Endothelial cell of umbilical vein (primary cell): ENCODE measurements around the gene POU2AF1. TPM values are rescaled to one million over a fixed set of nuclear protein-coding genes. Genes with fewer than 3 reads are reported as not detected.

Experiments used
- BruUV-seq: library from RNA; stranded (reverse); fragments of 400-500 nt; replicated peaks from 2 replicates; lab custom pipeline; 2021; lab: Mats Ljungman, UMichigan
- CTCF ChIA-PET: fragments of 300-600, 350-600 bp; sonication (Branson Sonifier 250); formaldehyde crosslinking; loops from one replicate; lab custom pipeline; 2021; ENCODE audit warnings: antibody characterized with exemption, inconsistent platforms; lab: Charles Lee
- POLR2A ChIA-PET: fragments of 300-600, 350-600 bp; sonication (Branson Sonifier 250); formaldehyde crosslinking; loops from one replicate; lab custom pipeline; 2021; ENCODE audit warnings: antibody characterized with exemption, inconsistent platforms; lab: Charles Lee
- DNase-seq: peaks from one replicate; pipeline ENCODE4 v3.0.0-alpha.2; 2011; ENCODE audit warnings: low read depth, low spot score
- FAIRE-seq: peaks from 2 replicates; lab custom pipeline; 2011; peaks lifted over from hg19 to GRCh38; lab: Jason Lieb, UNC
- H2AFZ ChIP-seq: 2 replicates; pipeline ENCODE4 v1.6.0; 2012; ENCODE audit warnings: low read depth, low read length, control low read depth, inconsistent platforms
- H3K27ac ChIP-seq: 2 replicates; pipeline ENCODE4 v1.5.1; 2011; ENCODE audit warnings: low read depth, mild to moderate bottlenecking, control low read depth, low read length, moderate library complexity; ENCODE audit not compliant: insufficient read depth
- H3K27me3 ChIP-seq, 2 experiments: 2 replicates each; pipeline versions ENCODE4 v1.6.0 to v1.6.1; 2011; ENCODE audit warnings: low read length in 2 of 2, mixed read lengths in 1 of 2; ENCODE audit not compliant: control insufficient read depth in 2 of 2, insufficient read depth in 2 of 2
- H3K36me3 ChIP-seq, 2 experiments: 2 replicates in 1 of 2; 3 replicates in 1 of 2; pipeline ENCODE4 v1.5.1; 2011; ENCODE audit warnings: low read length in 2 of 2, mild to moderate bottlenecking in 1 of 2, moderate library complexity in 1 of 2; ENCODE audit not compliant: control insufficient read depth in 2 of 2, insufficient read depth in 2 of 2; ENCODE audit errors: extremely low read depth in 1 of 2
- H3K4me1 ChIP-seq: 3 replicates; pipeline ENCODE4 v1.5.1; 2011; ENCODE audit warnings: mild to moderate bottlenecking, low read length; ENCODE audit not compliant: control insufficient read depth, insufficient read depth; ENCODE audit errors: extremely low read depth
- H3K4me2 ChIP-seq: 2 replicates; pipeline ENCODE4 v1.6.1; 2011; ENCODE audit warnings: low read length, control low read depth, mixed read lengths; ENCODE audit not compliant: insufficient read depth
- H3K4me3 ChIP-seq, 3 experiments: fragments of 200-600 bp in 1 of 3; sonication (generic), shearing (Covaris generic) in 1 of 3; replicated peaks in 1 of 3; 2 replicates each; pipeline ENCODE4 v1.5.1; 2011 to 2016; ENCODE audit warnings: control low read depth in 3 of 3, low read length in 3 of 3, mild to moderate bottlenecking in 2 of 3, inconsistent platforms in 1 of 3, low read depth in 1 of 3, moderate library complexity in 1 of 3; ENCODE audit not compliant: insufficient read depth in 1 of 3
- H3K79me2 ChIP-seq: 2 replicates; pipeline ENCODE4 v1.6.0; 2012; ENCODE audit warnings: low read length, inconsistent platforms; ENCODE audit not compliant: control insufficient read depth, insufficient read depth
- H3K9ac ChIP-seq: replicated peaks from 2 replicates; pipeline ENCODE3; 2011; ENCODE audit warnings: low read length, control low read depth; ENCODE audit not compliant: insufficient read depth; ENCODE audit errors: extremely low read depth
- H3K9me1 ChIP-seq: replicated peaks from 3 replicates; pipeline ENCODE4 v1.6.0; 2011; ENCODE audit warnings: mild to moderate bottlenecking, low read length; ENCODE audit not compliant: control insufficient read depth, insufficient read depth; ENCODE audit errors: extremely low read depth
- H3K9me3 ChIP-seq: replicated peaks from 2 replicates; pipeline ENCODE4 v1.5.1; 2012; ENCODE audit warnings: low read length, inconsistent platforms; ENCODE audit not compliant: control insufficient read depth, insufficient read depth
- H4K20me1 ChIP-seq: replicated peaks from 2 replicates; pipeline ENCODE3; 2011; ENCODE audit warnings: mild to moderate bottlenecking, low read length; ENCODE audit not compliant: control insufficient read depth, insufficient read depth; ENCODE audit errors: extremely low read depth
- EZH2 ChIP-seq: IDR thresholded peaks from 2 replicates; pipeline ENCODE4 v1.6.1; 2012; ENCODE audit warnings: borderline replicate concordance, low read depth, mild to moderate bottlenecking, moderate library complexity, low read length, inconsistent platforms; ENCODE audit not compliant: severe bottlenecking
- FOS ChIP-seq: IDR thresholded peaks from 2 replicates; pipeline ENCODE4 v1.6.1; 2011; ENCODE audit warnings: mild to moderate bottlenecking, low read length, moderate library complexity, borderline replicate concordance; ENCODE audit not compliant: insufficient read depth
- GATA2 ChIP-seq: IDR thresholded peaks from 2 replicates; pipeline ENCODE4 v1.7.0; 2011; ENCODE audit warnings: low read depth, mild to moderate bottlenecking, moderate library complexity, mixed read lengths, low read length; ENCODE audit not compliant: insufficient read length, insufficient read depth
- JUN ChIP-seq: IDR thresholded peaks from 2 replicates; pipeline ENCODE4 v1.6.1; 2011; ENCODE audit warnings: borderline replicate concordance, low read depth; ENCODE audit not compliant: insufficient read length, insufficient read depth
- MYC ChIP-seq: IDR thresholded peaks from one replicate; pipeline ENCODE4 v1.6.1; 2011; ENCODE audit warnings: mild to moderate bottlenecking, low read depth, low read length
- POLR2A ChIP-seq: IDR thresholded peaks from 2 replicates; pipeline ENCODE4 v1.6.1; 2012; ENCODE audit warnings: low read depth, mild to moderate bottlenecking, control low read depth, low read length
- POLR2AphosphoS5 ChIP-seq: IDR thresholded peaks from 2 replicates; pipeline ENCODE4 v1.6.1; 2012; ENCODE audit warnings: low read depth, mild to moderate bottlenecking, control low read depth, low read length, moderate library complexity; ENCODE audit not compliant: insufficient read depth
- dilution Hi-C: fragments of 300-500 bp; cut with MboI; formaldehyde crosslinking; loops from one replicate; pipeline ENCODE4 v1.15.0; 2019; ENCODE audit warnings: low sequenced_read_pairs; ENCODE audit not compliant: extremely low pct_ligation_motif_present
- intact Hi-C: fragments of 100-400 bp; cut with micrococcal nuclease; formaldehyde crosslinking; loops from one replicate; pipeline ENCODE4 v1.10.0; 2022
- polyA plus RNA-seq, 4 experiments: library from polyadenylated mRNA; depleted of rRNA in 3 of 4; stranded (reverse) in 3 of 4; unstranded in 1 of 4; fragments of >200 nt; gene quantifications; 2 replicates each; pipeline versions ENCODE4 v1.2.1 to v1.2.3, GENCODE V29; 2011 to 2012; ENCODE audit warnings: missing spikeins in 1 of 4
- total RNA-seq: library from RNA; stranded (reverse); gene quantifications from 2 replicates; pipeline ENCODE4 v1.2.3, GENCODE V29; 2021
- TF ChIP-seq, protein P1 (sequence below): IDR thresholded peaks from 2 replicates; pipeline ENCODE4 v1.6.1; 2011; ENCODE audit not compliant: insufficient read depth, insufficient read length
- TF ChIP-seq, protein P2 (sequence below), 2 donors: IDR thresholded peaks; 1 replicate in 1 of 2; 2 replicates in 1 of 2; pipeline ENCODE4 v1.5.1; 2011; ENCODE audit warnings: low read length in 2 of 2, mild to moderate bottlenecking in 2 of 2, moderate library complexity in 2 of 2, control low read depth in 1 of 2, inconsistent platforms in 1 of 2, low read depth in 1 of 2; ENCODE audit not compliant: insufficient read depth in 1 of 2; ENCODE audit errors: extremely low read depth in 1 of 2

Gene POU2AF1
- total and polyA plus RNA-seq, 2 donors (not counting 3 experiments of a cell fraction or from before 2014, with no cell fraction given) = not detected

DNA sequence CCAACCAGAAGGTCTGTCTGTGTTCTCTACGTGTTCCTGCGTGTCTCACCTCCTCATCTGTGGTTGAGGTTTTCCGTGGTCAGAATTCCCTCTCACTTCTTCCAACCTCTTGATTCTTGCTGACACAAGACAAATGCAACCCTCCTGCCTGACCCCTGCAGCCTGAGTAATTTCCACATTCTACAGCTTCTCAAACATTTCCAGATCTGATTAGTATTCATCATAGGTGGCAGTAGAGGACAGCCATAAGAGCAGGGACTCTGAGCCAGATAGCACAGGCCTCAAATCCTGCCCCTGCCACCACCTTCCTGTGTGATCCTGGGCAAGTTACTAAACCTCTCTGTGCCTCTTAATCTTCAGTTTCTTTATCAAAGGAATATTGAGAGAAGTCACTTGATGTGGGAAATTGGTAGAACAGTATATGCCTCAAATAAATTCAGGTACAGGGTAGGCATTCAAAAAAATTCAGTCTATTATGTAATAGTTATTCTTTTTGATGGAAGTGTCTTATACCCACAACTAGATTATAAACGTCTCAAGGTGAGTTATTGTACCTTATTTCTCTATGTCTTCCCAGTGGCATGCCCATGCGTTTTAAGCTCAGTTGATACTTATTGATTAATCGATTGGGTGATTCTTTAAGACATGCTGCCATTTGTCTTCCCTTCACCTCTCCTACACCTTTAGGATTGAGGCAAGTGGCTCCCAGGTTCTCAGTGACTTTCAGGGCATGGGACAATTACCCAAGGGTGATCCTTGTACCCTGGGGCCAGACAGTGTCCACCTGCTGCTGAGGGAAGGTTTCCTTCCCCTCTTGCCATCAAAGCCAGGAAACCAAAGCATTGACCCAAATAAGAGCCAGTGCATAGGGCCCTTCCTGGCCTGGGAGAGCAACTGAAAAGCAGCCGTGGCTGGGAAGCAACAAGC lies 19.6 kb downstream of the POU2AF1 start:
- CTCF ChIA-PET = no interaction called here
- Histone ChIP-seq H4K20me1 (no peaks in the 10 kb centered on the region), H3K9me1 (no peaks in the 10 kb centered on the region), H3K4me3 (no peak overlapping the region), H3K4me2 (no peak overlapping the region), H3K9me3 (no peaks in the 10 kb centered on the region), H3K36me3 (no peaks in the 10 kb centered on the region), H3K79me2 (no peaks in the 10 kb centered on the region), H3K27ac (no peak overlapping the region), H3K9ac (no peak overlapping the region), H2AFZ (no peak overlapping the region), H3K4me1 (no peaks in the 10 kb centered on the region), H3K27me3 (no peaks in the 10 kb centered on the region)
- TF ChIP-seq FOS (no peak), POLR2A (no peak), POLR2AphosphoS5 (no peak), GATA2 (no peak), MYC (no peak), JUN (no peak), EZH2 (no peak)
- TF ChIP-seq, protein P1, sequence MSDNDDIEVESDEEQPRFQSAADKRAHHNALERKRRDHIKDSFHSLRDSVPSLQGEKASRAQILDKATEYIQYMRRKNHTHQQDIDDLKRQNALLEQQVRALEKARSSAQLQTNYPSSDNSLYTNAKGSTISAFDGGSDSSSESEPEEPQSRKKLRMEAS = no peak
- TF ChIP-seq, protein P2, sequence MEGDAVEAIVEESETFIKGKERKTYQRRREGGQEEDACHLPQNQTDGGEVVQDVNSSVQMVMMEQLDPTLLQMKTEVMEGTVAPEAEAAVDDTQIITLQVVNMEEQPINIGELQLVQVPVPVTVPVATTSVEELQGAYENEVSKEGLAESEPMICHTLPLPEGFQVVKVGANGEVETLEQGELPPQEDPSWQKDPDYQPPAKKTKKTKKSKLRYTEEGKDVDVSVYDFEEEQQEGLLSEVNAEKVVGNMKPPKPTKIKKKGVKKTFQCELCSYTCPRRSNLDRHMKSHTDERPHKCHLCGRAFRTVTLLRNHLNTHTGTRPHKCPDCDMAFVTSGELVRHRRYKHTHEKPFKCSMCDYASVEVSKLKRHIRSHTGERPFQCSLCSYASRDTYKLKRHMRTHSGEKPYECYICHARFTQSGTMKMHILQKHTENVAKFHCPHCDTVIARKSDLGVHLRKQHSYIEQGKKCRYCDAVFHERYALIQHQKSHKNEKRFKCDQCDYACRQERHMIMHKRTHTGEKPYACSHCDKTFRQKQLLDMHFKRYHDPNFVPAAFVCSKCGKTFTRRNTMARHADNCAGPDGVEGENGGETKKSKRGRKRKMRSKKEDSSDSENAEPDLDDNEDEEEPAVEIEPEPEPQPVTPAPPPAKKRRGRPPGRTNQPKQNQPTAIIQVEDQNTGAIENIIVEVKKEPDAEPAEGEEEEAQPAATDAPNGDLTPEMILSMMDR (IDR thresholded peaks at IDR 0.05; ENCODE audit: extremely low read depth in 1 of 2, insufficient read depth in 1 of 2, low read depth in 1 of 2, low read length in 2 of 2) = no peak
- intact Hi-C loops (no loop called here), dilution Hi-C loops (no loop called here)
- FAIRE-seq (no peak), DNase-seq (no peak)
- POLR2A ChIA-PET = no interaction called here
- BruUV-seq = no TSS peak
